A673 (cell line): Measurements from ENCODE around the gene B9D2. TPM values are rescaled to one million over a fixed set of nuclear protein-coding genes. Genes with fewer than 3 reads are reported as not detected.

Experiments used
- BruUV-seq: library from RNA; stranded (reverse); fragments of 400-500 nt; replicated peaks from 2 replicates; lab custom pipeline; 2021; lab: Mats Ljungman, UMichigan
- CTCF ChIA-PET: fragments of 300-600 bp; sonication (Branson Sonifier 250); formaldehyde crosslinking; loops from one replicate; lab custom pipeline; 2022; ENCODE audit warnings: antibody characterized with exemption; lab: Charles Lee
- POLR2A ChIA-PET: fragments of 300-600 bp; sonication (Branson Sonifier 250); formaldehyde crosslinking; loops from one replicate; lab custom pipeline; 2022; ENCODE audit warnings: antibody characterized with exemption; ENCODE audit not compliant: low non-redundant PET; lab: Charles Lee
- DNase-seq: peaks from one replicate; pipeline ENCODE4 v3.0.0-alpha.2; 2015; ENCODE audit warnings: low spot score
- H3K27ac ChIP-seq: fragments of 200-600 bp; sonication (generic); 2 replicates; pipeline ENCODE4 v1.5.1; 2016; ENCODE audit warnings: mixed run types, low read depth, mild to moderate bottlenecking, mixed read lengths, antibody characterized with exemption, low read length; ENCODE audit not compliant: poor library complexity, severe bottlenecking
- H3K27me3 ChIP-seq: fragments of 200-600 bp; sonication (generic); replicated peaks from 2 replicates; pipeline ENCODE4 v1.6.1; 2017; ENCODE audit warnings: mixed run types, low read depth, mild to moderate bottlenecking, mixed read lengths, antibody characterized with exemption, low read length; ENCODE audit not compliant: insufficient read depth, poor library complexity
- H3K36me3 ChIP-seq: fragments of 200-600 bp; sonication (generic); 2 replicates; pipeline ENCODE4 v1.6.1; 2016; ENCODE audit warnings: mixed run types, mild to moderate bottlenecking, mixed read lengths, antibody characterized with exemption, low read length; ENCODE audit not compliant: insufficient read depth, poor library complexity, severe bottlenecking
- H3K4me1 ChIP-seq: fragments of 200-600 bp; sonication (generic); 2 replicates; pipeline ENCODE4 v1.6.1; 2017; ENCODE audit warnings: mixed run types, mild to moderate bottlenecking, mixed read lengths, antibody characterized with exemption, low read length; ENCODE audit not compliant: insufficient read depth, poor library complexity, severe bottlenecking
- H3K4me3 ChIP-seq: fragments of 200-600 bp; sonication (generic); 2 replicates; pipeline ENCODE4 v1.5.1; 2016; ENCODE audit warnings: low read depth, mixed run types, mild to moderate bottlenecking, mixed read lengths, low read length; ENCODE audit not compliant: poor library complexity, severe bottlenecking
- H3K9me3 ChIP-seq: fragments of 200-600 bp; sonication (generic); 2 replicates; pipeline ENCODE4 v1.6.1; 2016; ENCODE audit warnings: mixed run types, low read depth, mild to moderate bottlenecking, mixed read lengths, antibody characterized with exemption, low read length; ENCODE audit not compliant: poor library complexity, severe bottlenecking
- CTCF ChIP-seq: fragments of 300-800, 200-600 bp; sonication (generic); conservative IDR thresholded peaks from 2 replicates; pipeline ENCODE4 v1.5.1; 2017; ENCODE audit warnings: low read depth, mild to moderate bottlenecking, antibody characterized with exemption, low read length, moderate library complexity, mixed read lengths
- EZH2 ChIP-seq: fragments of 200-600 bp; sonication (generic); IDR thresholded peaks from 2 replicates; pipeline ENCODE4 v1.6.1; 2017; ENCODE audit warnings: borderline replicate concordance, low read depth, mild to moderate bottlenecking, mixed read lengths, antibody characterized with exemption, low read length; ENCODE audit not compliant: poor library complexity, severe bottlenecking
- intact Hi-C: fragments of 100-400 bp; cut with micrococcal nuclease; formaldehyde crosslinking; loops from one replicate; pipeline ENCODE4 v1.10.0; 2022; ENCODE audit not compliant: unreplicated experiment
- total RNA-seq: library from RNA; stranded (reverse); gene quantifications from 2 replicates; pipeline ENCODE4 v1.2.3, GENCODE V29; 2021

Gene B9D2
- total RNA-seq, 1 experiment from 2014 or later, result 10.7 TPM

- Histone ChIP-seq H3K27ac (no peak overlapping the region), H3K9me3 (no peaks in the 10 kb centered on the region), H3K36me3 (peaks cover 28% of the 10 kb centered on the region), H3K4me1 (no peaks in the 10 kb centered on the region), H3K27me3 (no peaks in the 10 kb centered on the region), H3K4me3 (no peak overlapping the region)
- no peak for DNase-seq
- BruUV-seq, result no TSS peak
- TF ChIP-seq EZH2, result no peak
- no peak for TF ChIP-seq CTCF
- ChIA-PET POLR2A (interaction anchor here (0.6 kb wide), 2 partner anchors 14 to 28 kb away, joined by 4 to 10 read pairs; no protein-coding TSS in a partner anchor), CTCF (no interaction called here)
- intact Hi-C loops, result no loop called here
These were observed 28.5 kb downstream of the B9D2 start for GRCh38 chr19:41335467-41335866.

GRCh38 chr19:41334793-41335192 lies 29.2 kb downstream of the B9D2 start:
- CTCF ChIA-PET, result no interaction called here
- no peaks in the 10 kb centered on the region for H3K27me3 ChIP-seq
- H3K4me1 ChIP-seq, result no peaks in the 10 kb centered on the region
- POLR2A ChIA-PET, result no interaction called here
- DNase-seq, result no peak
- no TSS peak for BruUV-seq
- no peak overlapping the region for H3K4me3 ChIP-seq
- intact Hi-C loops, result no loop called here
- TF ChIP-seq EZH2 (no peak), CTCF (no peak)
- H3K27ac ChIP-seq, result no peak overlapping the region
- H3K9me3 ChIP-seq, result no peaks in the 10 kb centered on the region
- peaks cover 24% of the 10 kb centered on the region for H3K36me3 ChIP-seq

GRCh38 chr19:41332468-41332867 lies 31.5 kb downstream of the B9D2 start:
- H3K4me3 ChIP-seq, result no peak overlapping the region
- intact Hi-C loops, result no loop called here
- H3K9me3 ChIP-seq, result no peaks in the 10 kb centered on the region
- CTCF ChIA-PET, result no interaction called here
- H3K27me3 ChIP-seq, result no peaks in the 10 kb centered on the region
- peaks cover under 1% of the 10 kb centered on the region for H3K4me1 ChIP-seq
- peaks cover 29% of the 10 kb centered on the region for H3K36me3 ChIP-seq
- no peak for DNase-seq
- POLR2A ChIA-PET, result no interaction called here
- TF ChIP-seq EZH2 (no peak), CTCF (no peak)
- no TSS peak for BruUV-seq
- H3K27ac ChIP-seq, result no peak overlapping the region
